HG02642 (cell line): Measurements from ENCODE around the gene BCL2A1.

Experiments used
- ATAC-seq: cut with Tn5 transposase; IDR thresholded peaks from one replicate; pipeline ENCODE4 v1.9.1; 2021; ENCODE audit warnings: mild to moderate bottlenecking; ENCODE audit not compliant: unreplicated experiment, poor library complexity

BCL2A1 gene

DNA sequence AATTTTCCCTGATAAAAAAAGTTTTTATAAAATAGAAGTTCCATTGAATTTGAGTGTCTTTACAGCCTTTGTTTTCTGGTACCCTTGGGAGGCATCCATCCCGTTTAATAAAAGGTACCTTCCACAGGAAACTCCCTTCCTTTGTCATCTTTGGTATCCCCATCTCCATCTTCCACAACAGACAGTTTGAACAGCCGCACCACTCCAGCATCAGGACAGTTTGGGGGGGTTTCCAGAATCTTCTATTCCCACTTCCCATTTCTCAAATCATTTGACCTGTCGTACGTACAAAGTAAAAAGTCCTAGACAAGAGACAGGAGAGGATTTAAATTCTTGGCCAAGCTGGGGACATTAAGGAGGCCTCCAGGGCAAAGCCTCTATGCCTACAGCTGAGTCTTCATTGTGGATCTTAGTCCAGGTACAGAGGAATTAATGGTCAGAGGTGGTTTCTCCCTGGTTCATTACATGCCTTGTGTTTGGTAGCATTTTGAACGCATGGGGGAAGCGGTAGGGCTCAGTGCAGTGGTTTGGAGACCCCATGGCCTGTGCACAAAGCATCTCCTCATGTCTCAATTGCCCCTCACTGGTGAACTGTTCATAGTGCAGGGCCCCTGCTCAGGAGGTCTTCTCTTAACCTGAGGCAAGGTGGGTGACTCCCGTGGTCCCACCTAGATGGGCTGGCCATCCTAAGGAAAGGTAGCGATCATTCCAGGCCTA, 19.4 kb upstream of the BCL2A1 start:
- no peak for ATAC-seq

DNA sequence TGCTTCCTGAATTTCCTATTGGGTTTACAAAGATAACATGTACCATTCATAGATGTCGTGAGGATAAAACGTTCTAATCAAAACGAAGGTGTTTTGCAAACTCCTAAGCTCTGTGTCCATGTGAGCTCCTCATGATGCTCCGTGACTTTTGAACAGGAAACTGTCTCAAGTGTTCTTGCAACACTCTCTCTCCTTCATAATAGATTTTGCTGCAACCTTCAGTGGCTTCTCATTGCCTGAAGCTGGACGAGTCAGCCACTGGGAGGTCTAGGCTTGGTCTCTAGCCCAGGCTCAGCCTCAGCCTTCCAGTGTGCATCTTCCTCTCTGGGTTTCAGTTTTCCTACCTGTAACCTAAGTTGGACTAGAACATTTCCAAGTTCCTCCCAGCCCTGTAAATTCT, 18.7 kb upstream of the BCL2A1 start:
- no peak for ATAC-seq

DNA sequence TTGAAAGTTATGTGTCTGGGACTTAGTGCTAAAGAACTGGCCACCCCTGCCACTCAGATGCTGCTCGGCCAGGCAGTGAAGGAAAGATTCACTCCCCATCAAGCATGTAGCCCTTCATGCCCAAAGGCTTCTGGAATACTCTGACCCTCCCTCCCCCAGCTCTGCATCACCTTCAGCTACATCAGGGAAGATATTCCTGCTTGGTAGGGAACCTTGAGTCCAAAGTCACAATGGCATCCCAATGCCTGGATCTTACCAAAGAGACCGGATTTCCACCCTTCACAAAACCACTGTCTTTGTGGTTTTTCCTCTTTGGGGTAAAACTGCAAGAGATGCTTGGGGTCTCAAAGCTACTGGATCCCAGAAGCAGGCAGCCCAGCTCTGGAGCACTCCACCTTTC, 18.2 kb upstream of the BCL2A1 start:
- no peak for ATAC-seq

DNA sequence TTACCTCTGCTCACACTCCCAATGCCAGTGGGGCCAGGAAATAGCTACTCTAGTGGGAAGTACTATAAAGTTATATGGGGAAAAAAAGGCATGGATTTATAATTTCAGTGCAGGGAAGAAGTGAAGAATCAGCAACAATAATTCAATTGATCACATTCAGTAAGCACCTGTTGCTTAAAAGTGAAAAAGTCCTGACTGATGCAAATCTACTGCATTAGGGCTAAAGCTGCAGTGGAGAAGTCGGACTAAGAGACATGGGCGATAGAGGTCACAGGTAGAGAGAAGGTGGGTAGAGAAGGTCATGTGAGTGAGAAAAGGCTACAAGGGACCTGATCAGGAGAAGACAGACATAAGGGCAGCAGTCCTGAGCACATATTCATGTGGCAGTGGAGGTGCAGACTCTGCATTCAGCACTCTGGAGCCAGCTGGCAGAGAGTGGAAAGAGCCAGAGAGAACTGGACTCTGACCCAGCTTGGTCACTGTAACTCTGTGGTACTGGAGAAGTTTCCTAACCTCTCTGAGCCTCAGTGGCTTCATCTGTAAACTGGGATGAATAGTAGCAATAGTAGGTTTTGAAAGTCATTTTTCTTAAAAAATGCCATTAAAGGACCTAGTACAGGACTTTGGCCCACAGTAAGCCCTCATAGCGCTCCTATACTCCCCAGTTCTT, 17.6 kb upstream of the BCL2A1 start:
- no peak for ATAC-seq

DNA sequence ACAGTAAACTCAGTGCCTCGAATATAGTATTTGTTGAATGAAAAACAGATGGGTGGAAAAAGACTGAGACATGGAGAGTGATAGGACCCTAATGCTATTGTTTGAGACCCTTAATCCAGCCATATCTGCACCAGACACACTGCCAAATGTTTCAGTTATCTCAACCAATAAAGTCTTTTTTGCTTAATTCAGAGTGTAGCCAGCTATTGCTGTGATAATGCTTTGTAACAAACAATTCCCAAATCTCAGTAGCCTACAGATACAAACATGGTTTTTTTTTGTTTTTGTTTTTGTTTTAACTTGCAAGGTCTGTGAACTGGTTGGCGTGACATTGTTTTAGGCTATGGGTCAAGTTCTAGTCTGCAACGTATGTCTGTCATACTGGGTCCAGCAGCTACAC, 17.0 kb upstream of the BCL2A1 start:
- ATAC-seq = no peak

DNA sequence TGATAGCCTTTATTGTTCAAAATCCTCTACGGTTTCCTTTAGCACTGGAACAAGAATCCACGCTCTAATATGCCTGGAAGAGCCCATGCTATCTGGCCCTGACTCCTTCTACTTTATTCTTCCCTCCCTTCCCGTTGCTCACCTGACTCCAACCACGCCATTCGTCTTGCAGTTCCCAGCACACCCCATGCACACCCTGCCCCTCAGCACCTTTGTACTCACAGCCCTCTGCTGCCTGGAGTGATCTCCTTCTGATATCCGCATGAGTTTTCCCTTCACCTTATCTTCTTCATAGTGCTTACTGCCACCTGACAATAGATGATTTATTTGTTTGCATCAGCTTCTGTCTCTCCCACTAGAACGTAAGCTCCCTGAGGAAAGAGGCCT, 16.6 kb upstream of the BCL2A1 start:
- no peak for ATAC-seq

DNA sequence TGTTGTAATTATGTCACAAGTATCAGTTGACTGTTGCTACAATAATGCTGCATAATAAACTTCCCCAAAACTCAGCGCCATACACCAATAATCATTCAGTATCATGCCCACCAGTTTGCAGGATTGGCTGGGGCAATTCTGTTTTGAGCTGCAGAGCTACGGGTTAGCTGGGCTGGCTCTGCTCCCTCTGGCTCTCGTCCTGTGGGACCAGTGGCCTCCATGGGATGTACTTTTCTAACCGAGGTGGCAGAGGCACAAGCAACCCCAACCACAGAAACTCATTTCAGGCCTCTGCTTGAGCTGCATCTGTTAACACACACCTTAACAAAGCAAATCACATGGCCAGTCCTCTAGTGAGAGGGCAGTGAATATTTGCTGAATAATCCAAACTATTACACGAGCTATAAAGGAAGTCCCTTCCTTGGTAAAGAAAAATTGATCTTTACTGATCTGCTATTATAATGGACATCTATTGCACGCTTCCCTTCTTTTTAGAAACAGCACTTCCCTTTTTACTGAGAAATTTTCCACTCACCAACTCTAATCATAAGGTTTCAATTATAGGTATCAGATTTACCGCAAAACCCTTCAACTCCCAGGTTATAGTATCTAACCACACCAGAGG, 10.9 kb upstream of the BCL2A1 start:
- peak; percentile 32 for ATAC-seq

DNA sequence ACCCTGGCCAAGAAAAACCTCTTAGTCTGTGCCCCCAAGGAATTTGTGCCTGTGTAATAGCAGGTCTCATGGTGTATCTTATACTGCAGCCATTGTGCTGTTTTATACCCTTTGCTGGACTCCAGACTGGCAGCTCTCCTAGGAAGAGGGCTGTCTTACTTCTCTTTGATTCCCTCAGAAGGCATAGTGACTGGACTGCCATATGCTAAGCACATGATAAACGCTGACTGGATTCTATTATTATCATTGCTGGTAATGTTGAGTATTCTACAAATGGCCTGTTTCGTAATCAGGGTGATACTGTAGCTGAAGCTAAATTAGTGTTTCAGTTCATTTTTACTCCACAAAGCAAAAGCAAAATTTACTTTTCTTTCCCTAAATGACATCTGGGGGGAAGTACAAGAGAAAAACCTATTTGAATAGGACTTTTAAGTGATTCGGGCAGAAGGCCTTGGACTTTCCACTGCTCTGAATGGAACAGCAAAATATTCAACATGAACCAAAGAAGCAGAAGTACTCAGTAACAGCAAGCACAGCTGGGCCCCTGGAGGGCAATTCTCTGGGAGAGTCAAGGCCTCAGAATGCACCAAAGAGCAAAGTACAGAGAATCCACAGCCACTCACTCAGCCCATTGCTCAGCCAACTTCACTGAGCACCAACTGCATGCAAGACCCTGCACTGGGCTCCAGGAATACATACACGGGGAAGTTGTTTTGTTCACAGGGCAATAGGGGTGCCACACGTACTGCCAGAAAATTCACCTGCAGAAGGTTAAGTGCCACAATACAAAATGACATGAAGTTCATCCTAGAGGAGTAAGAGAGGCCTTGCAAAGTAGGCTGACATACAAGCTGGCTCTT, 7.9 kb upstream of the BCL2A1 start:
- peak; percentile 66 for ATAC-seq

DNA sequence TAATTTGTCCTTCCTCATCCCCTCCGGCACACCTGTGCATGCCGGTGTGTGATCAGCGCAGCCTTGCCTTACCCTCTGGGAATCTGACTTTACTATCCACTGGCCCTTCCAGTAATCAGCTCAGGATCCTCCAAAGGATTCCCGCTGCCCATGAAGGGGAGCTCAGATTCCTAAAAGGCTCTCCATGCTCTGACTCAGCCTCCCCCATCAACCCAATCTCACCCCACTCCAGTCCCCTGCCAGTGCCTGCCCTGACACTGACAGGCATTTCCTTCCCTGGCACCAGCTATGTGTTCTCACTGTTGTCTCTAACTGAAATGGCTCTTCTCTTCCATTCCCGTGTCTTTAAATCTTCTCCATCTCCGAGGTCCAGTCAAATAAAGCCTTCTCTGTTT, 7.3 kb upstream of the BCL2A1 start:
- peak; percentile 9 for ATAC-seq

DNA sequence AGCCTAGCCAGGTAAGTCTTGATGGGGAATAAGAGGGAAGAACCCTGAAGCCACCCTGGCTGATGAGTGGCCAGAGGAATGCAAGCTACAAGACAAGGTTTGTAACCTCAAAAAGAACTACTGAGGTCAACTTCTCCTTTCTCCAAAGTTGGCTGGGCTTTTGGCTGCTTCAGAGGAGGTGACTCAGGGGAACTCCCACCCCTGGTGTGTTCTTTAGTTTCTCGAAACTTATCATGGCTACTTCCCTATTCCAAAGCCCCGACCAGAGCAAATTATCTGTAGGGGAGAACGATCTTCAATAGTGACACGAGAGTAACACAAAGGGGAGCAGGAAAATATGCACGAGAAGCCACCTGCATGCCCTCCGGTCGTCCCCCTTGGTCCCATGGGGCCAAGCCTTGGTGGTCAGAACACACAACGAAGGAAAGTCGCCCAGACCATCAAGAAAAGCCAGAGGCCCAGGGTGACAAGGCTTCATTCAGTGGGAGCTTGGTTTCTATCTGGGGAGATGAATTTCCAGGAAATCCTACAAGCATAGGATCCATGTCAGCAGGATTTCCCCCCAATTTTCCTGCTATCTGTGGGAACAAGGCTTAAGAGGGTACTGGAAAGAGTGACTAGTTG, 6.5 kb upstream of the BCL2A1 start:
- ATAC-seq = peak; percentile 46

DNA sequence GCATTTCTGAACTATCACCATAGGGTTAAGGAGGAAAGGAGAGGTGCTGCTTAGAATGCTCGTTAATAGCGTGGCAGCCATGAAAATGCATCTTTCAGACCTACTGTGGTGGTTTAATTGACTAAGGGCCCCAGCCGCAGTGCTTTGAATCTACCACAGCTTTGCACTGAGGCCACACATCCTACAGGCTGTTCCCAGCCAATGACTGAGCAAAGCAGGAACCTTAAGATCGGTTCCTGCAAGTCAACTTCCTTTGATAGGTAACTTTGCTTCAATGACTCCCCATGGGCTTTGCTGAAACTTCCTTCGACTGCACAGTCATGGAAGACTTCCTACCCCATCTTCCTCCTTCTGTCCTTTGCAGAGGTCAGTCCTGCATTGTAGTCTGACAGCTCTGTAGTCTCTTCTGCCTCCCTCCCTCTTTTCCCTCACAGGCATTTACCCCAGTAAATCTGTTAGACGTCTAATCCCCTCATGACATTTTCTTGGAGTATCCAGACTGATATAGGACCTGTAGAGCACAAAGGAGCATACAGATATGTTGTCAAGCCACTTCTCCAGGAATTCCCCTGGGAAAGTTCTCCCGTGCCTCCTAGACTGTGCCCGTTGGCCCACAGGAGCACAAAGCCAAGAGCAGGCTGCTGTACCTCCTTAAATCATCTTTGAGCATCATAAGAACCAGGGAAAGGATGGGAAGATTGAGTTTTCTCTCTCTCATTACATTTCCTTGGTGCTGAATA, 2.6 kb upstream of the BCL2A1 start:
- no peak for ATAC-seq

DNA sequence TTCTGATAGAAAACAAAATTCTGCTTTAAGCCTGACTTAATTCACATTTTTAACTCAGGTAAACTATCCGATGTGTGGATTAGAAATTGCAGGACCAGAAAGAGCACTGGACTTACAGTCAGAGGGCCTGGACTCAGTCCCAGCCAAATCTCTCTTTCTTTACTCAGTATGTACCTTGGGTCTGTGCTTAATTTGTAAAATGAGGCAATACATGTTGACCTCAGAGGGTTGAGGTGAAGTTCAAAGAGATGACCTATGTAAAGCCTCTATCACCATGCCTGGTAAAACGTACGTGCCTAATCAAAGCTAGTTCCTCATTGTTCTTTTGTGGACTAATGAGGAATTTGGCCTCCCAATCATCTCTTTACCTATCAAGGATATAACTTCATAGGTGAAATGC, 1.9 kb upstream of the BCL2A1 start:
- no peak for ATAC-seq

DNA sequence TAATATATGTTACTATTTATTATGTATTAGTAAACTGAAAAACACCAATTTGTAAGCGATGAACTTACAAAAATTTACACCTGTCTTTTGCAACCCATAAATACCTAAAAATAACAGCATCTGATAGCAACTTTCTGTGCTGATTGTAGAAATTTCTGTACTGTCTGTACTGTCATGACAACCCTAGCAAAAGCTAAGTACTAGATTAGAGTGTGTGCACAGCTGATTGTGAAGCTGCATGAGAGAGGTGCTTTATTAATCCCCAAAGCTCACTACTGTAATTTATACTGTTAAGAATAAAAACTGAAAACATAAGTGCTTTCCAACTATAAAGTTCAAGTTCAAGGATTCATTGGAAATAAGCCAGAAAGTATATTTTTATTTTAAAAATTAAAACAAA, 815 bp downstream of the BCL2A1 start:
- ATAC-seq = no peak

DNA sequence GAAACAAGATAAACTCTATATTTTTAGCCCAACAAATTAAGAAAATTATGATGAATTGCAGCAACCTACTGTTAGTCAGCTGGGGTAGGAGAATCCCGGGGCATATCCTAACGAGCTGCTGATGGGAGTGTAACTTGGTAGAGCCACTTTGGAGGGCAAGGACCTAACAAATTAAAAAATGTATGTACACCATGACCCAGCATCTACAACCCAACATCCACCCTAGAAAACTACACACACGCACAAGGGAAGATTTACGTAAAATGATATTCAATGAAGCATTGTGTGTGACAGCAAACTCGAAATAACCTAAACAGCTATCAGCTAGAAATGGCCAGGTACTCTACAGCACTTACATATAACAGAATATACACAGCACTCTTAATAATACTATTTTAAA, 1.9 kb downstream of the BCL2A1 start:
- ATAC-seq = no peak

DNA sequence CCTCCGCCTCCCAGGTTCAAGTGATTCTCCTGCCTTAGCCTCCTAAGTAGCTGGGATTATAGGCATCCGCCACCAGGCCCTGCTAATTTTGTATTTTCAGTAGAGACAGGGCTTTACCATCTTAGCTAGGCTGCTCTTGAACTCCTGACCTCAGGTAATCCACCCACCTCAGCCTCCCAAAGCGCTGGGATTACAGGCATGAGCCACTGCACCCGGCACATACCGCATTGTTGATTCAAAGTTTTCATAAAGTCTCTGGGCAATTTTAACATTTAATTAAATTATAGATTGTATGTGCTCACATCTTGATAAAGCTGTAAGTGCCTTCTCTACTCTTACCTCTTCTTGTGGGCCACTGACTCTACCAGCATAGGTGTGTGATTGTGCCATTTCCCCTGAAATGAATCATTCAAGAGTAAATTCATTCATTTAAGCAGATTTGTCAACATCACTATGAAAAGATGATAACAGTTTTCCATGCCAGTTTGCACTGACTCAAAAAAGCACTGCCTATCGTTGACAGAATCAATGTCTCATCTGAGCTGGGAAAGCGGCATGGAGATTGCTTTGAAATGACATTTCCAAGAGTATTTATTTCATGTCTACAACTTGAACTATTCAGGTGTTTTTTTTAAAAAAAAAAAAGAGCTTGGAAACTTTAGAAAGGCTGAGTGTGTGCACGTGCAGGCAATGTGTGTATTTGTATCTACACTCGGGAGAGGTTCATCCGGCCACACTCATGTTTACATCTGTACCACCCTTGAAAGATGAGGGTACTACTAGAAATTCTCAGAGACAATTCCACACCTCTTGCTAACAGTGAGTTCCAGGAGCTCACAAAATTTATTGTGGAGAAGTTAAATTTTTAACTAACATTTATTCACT, 3.5 kb downstream of the BCL2A1 start:
- no peak for ATAC-seq

DNA sequence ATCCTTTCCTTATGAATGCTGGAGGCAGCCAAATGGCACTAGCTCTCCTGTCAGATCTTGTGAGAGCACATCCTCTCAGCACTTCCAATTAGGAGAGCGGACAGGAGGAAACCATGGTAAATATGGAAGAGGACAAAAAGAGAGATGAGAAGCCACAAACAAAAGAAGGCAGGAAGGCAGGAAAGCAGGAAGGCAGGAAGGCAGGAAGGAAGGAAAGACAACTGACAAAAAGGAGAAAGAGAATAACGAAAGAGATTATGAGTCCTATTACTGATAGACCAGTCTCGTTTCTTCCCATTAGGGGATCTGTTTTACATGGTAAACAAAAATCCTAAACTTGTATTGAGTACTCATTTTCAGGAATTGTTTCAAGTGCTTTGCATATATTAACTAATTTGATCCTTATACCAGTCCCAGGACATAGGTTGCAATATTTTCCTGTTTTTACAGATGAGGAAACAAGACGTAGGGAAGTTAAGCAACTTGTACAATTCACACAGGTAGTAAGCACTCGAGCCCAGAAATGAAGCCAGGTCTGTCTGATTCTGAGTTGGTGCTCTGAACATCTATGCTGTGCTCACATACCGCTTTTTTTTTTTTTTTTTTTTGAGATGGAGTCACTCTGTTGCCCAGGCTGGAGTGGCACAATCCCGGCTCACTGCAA, 4.2 kb downstream of the BCL2A1 start:
- no peak for ATAC-seq

DNA sequence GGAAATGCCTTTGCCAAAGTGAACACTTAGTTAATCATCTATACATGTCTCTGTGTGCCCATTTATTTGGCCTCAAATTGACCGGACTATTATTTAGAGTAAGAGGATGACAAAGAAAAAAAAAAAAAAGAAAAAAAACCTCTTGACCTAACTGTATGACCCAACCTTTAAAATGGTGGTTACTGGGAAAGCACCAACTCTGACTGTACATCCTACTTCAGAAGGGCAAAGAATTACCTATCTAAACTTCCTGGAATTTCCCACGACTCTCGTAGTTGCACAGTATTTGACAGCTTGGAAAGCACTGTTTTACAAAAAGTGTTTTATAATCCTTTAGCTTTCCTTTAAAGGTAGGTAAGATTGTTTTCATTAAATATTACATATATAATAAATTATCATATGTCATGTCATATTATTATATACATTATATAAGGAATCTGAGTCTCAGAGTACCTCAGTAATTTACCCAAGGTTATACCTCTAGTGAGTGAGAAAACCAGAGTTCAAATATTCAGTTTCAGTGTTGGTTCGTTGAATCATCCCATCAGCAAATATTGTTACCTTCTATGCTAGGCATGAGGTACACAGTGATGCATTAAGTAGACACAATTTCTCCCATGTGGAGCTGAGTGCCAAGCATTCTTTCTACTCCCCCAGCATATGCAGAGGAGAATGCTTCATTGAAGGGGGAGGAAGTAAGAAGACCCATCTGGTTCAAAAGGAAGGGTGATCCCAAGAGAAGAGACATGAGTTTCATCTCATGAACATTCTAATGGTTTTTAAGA, 5.0 kb downstream of the BCL2A1 start:
- ATAC-seq = no peak
